GM19099 (cell line): Measurements from ENCODE around the gene MRPL51.

ENCODE experiments used
- POLR2A ChIP-seq: IDR thresholded peaks from 3 replicates; pipeline ENCODE4 v1.6.1; 2011; ENCODE audit warnings: low read depth; ENCODE audit not compliant: insufficient read length; ENCODE audit errors: extremely low read depth

MRPL51 gene

DNA sequence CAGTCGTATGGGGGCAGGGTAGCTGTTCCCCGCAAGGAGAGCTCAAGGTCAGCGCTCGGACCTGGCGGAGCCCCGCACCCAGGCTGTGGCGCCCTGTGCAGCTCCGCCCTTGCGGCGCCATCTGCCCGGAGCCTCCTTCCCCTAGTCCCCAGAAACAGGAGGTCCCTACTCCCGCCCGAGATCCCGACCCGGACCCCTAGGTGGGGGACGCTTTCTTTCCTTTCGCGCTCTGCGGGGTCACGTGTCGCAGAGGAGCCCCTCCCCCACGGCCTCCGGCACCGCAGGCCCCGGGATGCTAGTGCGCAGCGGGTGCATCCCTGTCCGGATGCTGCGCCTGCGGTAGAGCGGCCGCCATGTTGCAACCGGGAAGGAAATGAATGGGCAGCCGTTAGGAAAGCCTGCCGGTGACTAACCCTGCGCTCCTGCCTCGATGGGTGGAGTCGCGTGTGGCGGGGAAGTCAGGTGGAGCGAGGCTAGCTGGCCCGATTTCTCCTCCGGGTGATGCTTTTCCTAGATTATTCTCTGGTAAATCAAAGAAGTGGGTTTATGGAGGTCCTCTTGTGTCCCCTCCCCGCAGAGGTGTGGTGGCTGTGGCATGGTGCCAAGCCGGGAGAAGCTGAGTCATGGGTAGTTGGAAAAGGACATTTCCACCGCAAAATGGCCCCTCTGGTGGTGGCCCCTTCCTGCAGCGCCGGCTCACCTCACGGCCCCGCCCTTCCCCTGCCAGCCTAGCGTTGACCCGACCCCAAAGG is 42.1 kb upstream of the MRPL51 start:
- peak; percentile 28 for TF ChIP-seq POLR2A

DNA sequence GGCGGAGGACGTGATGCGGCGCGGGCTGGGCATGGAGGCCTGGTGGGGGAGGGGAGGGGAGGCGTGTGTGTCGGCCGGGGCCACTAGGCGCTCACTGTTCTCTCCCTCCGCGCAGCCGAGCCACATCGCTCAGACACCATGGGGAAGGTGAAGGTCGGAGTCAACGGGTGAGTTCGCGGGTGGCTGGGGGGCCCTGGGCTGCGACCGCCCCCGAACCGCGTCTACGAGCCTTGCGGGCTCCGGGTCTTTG is 41.6 kb upstream of the MRPL51 start:
- no peak for TF ChIP-seq POLR2A

DNA sequence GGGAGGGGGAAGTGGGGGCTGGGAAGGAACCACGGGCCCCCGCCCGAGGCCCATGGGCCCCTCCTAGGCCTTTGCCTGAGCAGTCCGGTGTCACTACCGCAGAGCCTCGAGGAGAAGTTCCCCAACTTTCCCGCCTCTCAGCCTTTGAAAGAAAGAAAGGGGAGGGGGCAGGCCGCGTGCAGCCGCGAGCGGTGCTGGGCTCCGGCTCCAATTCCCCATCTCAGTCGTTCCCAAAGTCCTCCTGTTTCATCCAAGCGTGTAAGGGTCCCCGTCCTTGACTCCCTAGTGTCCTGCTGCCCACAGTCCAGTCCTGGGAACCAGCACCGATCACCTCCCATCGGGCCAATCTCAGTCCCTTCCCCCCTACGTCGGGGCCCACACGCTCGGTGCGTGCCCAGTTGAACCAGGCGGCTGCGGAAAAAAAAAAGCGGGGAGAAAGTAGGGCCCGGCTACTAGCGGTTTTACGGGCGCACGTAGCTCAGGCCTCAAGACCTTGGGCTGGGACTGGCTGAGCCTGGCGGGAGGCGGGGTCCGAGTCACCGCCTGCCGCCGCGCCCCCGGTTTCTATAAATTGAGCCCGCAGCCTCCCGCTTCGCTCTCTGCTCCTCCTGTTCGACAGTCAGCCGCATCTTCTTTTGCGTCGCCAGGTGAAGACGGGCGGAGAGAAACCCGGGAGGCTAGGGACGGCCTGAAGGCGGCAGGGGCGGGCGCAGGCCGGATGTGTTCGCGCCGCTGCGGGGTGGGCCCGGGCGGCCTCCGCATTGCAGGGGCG is 41.0 kb upstream of the MRPL51 start, which contains the start of gene GAPDH:
Gene GAPDH (plus strand): TSS at position 595 of the 772 bp plus-strand sequence. CDS start 316 bp downstream, outside the sequence.
- peak; percentile 100 for TF ChIP-seq POLR2A

DNA sequence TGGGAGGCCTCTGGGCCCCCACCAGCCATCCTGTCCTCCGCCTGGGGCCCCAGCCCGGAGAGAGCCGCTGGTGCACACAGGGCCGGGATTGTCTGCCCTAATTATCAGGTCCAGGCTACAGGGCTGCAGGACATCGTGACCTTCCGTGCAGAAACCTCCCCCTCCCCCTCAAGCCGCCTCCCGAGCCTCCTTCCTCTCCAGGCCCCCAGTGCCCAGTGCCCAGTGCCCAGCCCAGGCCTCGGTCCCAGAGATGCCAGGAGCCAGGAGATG is 40.5 kb upstream of the MRPL51 start:
- peak; percentile 4 for TF ChIP-seq POLR2A

DNA sequence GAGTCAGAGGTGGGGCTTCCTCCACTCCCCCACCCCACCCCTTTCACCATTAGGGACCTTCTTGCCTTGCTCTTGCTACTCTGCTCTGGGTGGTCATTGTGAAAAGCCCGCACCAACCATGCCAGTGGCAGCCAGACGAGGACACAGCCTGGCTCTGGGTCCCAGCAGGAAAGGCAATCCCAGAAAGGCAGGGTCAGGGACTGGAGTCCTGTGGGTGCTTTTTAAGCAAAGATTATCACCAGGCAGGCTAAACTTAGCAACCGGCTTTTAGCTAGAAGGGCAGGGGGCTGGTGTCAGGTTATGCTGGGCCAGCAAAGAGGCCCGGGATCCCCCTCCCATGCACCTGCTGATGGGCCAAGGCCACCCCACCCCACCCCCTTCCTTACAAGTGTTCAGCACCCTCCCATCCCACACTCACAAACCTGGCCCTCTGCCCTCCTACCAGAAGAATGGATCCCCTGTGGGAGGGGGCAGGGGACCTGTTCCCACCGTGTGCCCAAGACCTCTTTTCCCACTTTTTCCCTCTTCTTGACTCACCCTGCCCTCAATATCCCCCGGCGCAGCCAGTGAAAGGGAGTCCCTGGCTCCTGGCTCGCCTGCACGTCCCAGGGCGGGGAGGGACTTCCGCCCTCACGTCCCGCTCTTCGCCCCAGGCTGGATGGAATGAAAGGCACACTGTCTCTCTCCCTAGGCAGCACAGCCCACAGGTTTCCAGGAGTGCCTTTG is 40.0 kb upstream of the MRPL51 start:
- TF ChIP-seq POLR2A: peak; percentile 37

DNA sequence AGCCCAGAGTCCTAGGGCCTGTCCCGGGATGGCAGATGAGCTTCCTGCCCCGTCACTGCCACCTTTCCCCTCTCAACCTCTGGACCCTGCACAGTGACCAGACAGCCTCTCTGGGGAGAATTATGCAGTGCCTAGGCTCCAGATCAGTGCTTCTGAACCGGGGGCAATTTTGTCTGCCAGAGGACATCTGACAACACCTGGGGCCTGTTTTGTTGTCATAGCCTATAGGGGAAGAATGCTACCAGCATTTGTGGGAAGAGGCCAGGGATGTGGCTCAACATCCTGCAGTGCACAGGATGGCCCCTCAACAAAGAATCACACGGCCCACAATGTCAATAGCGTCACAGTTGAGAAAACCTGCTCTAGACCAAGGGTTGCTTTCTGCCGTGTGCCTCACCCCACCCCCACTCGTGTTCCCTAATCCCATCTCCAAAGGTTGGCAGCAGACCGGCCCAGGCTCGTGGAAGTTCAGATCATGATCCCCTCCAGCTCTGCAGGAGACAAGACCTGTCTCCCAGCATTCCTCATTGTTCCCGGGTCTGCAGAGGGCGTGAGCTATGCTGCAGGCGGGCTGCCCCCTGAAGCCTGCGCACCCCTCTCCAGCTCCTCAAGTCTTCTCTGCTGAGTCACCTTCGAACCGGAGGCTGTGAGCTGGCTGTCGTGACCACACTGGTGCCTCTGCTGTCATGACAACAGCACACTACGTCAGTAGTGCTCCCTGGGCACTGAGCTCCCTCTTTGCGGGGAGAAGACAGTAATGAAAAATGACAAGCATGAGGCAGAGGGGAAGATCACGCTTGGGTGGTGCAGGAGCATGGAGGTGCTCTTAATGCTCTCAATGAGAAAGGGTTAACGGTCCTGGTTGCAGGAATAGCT is 39.2 kb upstream of the MRPL51 start:
- peak; percentile 23 for TF ChIP-seq POLR2A

DNA sequence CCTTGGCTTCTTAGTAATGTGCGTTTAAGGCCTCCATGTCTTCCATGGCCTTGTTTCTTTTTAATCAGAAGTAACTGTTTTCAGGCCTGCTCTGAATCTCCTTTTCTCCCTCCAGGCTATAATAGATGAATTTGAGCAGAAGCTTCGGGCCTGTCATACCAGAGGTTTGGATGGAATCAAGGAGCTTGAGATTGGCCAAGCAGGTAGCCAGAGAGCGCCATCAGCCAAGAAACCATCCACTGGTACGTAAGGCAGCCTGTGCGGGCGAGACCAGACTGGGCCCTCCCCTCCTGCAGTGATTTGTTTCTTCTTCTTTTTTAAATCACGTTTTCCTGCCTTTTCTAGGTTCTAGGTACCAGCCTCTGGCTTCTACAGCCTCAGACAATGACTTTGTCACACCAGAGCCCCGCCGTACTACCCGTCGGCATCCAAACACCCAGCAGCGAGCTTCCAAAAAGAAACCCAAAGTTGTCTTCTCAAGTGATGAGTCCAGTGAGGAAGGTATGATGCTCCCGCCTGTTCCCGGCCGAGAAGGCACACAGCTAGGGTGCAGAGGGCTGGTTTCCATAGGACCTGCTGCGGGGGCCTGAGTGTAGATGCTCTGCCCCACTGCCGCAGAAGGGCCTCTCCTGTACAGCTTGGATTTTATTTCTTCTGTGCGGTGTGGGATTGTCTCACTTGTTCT is 37.7 kb upstream of the MRPL51 start:
- TF ChIP-seq POLR2A: no peak

DNA sequence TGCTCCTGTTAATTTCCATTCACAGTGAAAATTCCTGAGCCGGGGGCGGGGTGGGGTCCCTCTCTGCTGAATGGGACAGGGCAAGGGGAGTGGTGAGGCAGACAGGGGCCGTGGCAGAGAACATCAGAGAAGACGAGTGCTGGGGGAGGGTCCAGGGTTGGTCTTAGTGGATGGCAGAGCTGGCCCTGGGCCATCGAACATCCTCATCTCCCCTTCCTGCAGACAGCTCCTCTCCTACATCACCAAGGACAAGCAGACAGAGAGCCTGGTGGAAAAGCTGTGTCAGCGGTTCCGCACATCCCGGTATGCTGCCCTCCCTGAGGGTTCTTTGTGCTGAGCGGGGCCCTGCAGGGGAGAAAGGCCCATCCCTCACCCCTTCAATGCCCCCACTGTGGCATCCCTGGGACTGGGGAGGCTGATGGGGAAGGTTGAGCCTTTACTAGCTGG is 36.3 kb upstream of the MRPL51 start:
- TF ChIP-seq POLR2A: no peak

DNA sequence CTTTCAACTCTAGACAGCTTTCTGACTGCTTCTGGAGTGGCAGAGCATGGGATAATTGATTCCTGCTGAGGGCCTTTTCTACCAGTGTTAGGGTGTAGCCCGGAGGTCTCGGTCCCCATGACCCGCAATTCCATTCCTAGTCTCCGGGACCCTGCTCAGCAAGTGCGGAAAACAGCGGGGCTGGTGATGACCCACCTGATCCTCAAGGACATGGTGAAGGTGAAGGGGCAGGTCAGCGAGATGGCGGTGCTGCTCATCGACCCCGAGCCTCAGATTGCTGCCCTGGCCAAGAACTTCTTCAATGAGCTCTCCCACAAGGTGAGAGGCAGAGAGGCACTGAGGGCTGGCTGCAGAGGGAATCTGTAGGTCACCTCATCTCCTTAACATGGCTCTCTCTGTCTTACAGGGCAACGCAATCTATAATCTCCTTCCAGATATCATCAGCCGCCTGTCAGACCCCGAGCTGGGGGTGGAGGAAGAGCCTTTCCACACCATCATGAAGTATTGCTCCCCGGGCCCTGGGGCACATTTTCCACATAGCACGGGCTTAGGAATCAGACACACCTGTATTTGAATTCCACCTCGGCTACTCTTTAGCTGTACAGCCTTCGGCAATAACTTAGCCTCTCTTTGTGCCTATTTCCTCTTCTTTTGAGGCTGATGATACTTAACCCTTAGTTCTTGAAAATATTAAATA is 35.6 kb upstream of the MRPL51 start:
- TF ChIP-seq POLR2A: no peak

DNA sequence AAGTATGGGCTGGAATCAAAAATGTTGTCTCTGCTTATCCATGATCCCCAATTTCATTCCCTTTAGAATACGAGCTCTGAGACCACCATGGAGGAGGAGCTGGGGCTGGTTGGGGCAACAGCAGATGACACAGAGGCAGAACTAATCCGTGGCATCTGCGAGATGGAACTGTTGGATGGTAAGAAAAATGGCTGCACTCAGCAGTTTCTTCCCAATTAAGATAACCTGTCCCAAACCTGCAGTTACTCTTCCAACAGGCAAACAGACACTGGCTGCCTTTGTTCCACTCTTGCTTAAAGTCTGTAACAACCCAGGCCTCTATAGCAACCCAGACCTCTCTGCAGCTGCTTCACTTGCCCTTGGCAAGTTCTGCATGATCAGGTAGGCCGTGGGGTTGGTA is 34.6 kb upstream of the MRPL51 start:
- no peak for TF ChIP-seq POLR2A

DNA sequence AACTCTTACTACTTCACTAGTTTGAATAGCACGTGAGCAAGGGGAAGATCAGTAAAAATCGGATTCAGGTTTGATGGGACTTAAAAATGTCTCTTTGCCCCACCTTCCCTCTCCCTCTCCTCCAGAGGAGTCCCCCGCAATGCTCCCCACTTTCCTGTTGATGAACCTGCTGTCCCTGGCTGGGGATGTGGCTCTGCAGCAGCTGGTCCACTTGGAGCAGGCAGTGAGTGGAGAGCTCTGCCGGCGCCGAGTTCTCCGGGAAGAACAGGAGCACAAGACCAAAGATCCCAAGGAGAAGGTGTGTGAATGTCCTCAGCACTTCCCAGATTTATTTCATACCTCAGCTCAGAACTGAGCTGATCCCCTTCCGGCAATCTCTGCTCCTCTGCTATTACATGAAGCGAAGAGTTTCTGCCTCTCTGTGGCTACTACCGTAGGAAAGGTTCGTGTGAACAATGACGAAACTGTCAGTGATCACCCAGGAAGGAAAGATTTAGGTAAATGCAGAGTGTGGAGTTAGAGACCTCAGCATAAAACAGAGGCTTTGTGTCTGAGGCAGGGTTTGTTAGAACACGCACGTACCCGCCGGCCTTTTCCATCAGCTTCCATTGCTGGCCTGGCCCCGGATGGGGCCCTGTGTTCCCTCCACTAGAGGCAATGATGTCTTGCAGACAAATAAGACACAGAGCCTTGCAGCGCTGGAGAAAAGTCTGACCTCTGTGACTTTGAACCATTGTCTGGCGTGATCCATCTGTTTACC is 33.9 kb upstream of the MRPL51 start:
- no peak for TF ChIP-seq POLR2A

DNA sequence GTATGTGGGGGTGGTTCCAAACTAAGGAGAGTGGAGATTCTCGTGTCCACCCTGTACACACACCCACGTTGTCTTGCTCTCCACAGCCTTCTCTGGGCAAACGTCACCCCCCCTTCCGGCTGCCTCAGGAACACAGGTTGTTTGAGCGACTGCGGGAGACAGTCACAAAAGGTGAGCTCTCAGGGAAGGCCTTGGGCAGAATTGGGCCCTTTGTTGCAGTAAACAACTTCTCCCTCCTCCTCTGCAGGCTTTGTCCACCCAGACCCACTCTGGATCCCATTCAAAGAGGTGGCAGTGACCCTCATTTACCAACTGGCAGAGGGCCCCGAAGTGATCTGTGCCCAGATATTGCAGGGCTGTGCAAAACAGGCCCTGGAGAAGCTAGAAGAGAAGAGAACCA is 33.1 kb upstream of the MRPL51 start:
- no peak for TF ChIP-seq POLR2A

DNA sequence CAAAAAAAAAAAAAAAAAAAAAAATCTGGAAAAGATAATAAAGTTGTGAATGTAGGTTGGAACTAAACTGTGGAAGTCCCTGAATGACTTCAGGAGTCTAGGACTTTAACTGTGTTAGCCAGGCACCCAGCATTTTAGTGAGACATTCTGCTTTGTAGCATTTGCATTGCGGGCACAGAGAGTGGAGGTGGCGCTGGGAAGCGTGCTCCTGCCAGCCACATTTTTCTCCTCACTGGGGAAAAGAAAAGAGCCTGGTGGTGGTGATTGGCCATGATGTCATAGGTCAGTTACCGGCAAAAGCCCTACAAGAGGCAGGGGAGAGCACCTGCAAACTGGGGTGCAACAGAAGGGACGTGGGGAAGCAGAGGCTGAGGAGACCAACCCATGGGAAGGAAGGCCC is 31.6 kb upstream of the MRPL51 start:
- TF ChIP-seq POLR2A: no peak
